SKM-1 (cell line): ENCODE results near the gene NFS1.
A peak's percentile ranks its signal among the peaks of the same experiment; 100 is the strongest.
"Not testable (repeated sequence)": the region's sequence is repeated elsewhere in the genome, so short reads cannot be mapped to it uniquely, and the experiment has no call there.

Experiments used
- DNase-seq: peaks from one replicate; lab custom pipeline; 2025; ENCODE audit not compliant: unreplicated experiment; lab: John Stamatoyannopoulos, UW

Gene NFS1

DNA sequence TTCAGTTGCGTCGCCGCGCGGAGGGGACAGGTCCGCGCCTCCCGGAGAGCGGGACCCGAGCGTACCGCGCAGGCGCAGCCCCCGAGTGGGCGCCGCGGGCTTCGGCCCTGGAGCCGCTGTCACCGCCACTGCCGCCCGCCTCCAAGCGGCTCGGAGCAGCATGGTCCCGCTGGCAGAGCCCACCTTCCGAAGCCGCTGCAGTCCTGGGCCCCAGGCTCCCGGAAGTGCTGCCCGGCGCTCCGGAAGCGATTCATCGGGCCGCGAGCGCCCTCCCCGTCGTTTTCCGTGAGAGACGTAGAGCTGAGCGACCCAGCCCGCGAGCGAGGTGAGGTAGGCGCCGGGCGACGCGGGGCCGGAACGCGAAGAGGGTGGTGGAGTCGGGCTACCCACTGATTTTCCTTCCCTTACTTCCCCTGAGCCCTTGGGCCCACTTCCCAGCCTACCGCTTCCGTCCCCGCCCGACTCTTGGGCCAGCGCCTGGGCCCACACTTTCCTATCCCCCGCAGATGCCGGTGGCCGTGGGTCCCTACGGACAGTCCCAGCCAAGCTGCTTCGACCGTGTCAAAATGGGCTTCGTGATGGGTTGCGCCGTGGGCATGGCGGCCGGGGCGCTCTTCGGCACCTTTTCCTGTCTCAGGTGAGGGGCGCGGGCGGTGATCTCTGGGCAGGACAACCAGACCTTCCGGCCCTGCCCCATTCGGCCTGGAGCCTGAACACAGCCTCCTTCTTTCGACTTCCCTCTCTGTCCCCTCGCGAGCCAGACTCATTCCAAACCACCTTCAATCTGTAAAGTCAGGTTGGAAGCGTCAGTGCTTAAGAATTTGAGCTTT, at the start of gene NFS1, which contains the start of gene ROMO1:
NFS1 (minus strand) TSS at position 226 of the 830 bp plus-strand sequence; CDS start at position 162, 64 bp downstream.
ROMO1 (plus strand) TSS at position 279 of the 830 bp plus-strand sequence; CDS start at position 507, 228 bp downstream.
- DNase-seq: peak; percentile 66

DNA sequence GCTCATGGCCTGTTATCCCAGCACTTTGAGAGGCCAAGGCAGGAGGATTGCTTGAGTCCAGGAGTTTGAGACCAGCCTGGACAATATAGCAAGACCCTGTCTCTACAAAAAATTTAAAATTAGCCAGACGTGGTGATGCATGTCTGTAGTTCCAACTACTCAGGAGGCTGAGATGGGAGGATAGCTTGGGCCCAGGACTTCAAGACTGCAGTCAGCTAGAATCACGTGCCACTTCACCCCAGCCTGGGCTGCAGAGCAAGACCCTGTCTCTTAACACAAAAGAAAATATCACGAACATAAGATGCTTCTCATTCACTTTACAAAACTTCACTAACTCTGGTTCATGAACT, 45.3 kb upstream of the NFS1 start:
- DNase-seq: not testable (repeated sequence)

GRCh38 chr20:35743693-35744491, 44.7 kb upstream of the NFS1 start:
- DNase-seq: no peak

DNA sequence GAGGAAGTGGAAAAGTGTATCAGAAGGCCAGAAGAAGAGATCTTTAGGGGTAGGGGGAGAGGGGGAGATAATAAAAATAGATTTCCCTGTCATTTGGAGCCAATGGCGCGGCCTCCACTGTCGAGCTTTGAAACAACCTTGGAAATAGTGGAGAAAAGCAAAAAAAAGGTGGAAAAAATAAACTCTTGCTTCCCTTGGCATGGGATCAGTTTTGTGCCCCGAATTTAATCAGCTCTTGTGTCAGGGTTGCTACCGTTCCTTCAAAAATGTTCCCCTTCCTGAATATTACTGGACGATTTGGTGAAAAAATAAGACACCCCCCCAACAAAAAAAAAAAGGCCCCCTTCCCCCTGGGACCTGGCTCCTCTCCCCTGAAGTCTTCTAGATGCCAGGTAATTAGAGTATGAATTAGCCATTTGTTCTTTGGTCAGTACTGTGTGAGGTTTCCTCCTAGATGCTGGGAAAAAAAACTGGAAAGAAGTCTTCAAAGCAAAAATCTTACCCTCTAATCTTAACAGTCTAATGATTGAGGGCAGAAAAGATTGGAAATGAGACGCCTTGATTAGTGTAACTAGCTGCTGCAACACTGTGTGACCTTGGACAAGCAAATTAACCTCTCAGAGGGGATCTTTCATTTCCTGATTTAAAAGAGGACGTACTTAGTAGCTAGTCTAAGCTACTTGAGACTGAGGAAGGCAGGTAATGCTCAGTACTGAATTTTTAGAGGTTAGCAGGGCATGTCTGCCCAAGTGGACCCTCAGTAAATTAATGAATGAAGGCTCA, 43.8 kb upstream of the NFS1 start:
- peak; percentile 58 for DNase-seq

DNA sequence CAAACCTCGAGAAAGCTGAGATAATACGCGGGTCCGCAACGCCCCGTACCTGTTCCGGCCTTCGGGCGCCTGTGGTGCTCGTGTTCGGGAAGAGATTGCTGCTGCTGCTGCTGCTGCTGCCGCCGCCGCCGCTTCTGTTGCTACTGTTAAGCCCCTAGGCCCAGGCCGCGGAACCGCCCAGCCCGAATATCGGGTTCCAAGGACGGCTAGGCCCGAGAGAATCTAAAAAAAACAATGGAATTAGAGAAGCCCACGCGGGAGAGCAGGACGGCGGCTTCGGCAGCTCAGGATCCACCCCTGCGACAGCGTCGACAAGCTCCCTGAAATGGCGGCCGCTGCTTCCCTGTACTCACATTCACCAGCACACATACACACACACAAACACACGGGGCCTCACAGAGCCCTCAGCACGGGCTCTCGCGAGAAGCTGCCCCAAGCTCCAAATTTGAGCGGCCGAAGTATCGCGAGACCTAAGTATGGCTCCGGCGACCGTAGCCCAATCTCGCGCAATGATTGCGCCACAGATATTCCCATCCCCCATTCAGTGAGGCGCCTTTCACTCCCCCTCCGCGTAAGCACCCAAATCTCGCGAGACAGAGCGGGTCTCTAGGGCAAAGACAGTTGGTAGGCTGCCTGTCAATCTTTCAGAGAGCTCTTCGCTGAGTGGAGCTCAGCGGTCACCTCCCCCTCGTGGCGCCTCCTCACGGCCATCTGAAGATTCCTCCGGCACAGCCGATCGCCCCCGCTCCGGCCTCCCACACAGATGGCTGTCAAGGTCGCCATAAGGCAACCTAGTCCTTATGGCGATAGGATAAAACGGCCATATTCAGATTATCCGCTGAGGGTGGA, 43.0 kb upstream of the NFS1 start, which contains the start of gene RBM39:
RBM39 (minus strand) TSS at position 369 of the 849 bp plus-strand sequence. CDS start 1,386 bp downstream, outside the sequence.
- peak; percentile 99 for DNase-seq

DNA sequence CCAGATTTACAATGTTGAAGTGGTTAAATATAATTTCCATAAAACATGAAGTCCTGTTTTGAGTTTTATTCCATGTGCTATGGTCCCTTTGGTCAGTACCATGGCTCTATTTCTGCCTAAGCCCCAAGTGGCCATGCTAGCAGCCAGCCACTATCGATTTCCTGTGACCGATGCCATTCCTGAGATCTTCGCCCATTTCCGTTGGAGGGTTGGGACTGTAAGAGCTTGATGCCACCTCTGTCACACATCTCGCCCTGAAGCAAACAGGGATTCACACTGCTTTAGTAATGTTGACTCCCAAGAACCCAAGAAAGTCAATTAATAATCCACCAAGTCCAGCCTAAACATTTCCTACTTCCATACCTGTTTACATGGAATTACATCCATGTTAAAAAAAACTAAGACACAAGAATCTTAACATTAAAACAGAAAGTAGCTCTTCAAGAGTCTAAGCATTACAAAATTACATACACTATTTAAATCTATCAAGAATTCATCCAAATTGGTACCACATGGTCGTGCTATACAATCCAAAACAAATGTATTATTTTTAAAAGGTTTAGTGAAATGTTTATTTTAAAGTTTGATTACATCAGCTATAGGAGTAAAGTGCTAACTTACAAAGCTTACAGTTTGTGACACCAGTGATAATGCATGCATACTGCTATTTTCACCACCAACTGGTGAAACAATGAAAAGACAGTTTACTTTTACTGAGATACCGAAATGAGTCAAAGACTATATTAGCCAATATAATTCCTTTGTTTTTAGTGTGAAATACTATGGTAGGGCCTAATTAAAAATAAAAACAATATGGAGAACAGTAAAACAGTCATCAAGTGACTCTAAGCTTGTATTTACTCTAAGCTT, 40.4 kb upstream of the NFS1 start:
- DNase-seq: peak; percentile 14

DNA sequence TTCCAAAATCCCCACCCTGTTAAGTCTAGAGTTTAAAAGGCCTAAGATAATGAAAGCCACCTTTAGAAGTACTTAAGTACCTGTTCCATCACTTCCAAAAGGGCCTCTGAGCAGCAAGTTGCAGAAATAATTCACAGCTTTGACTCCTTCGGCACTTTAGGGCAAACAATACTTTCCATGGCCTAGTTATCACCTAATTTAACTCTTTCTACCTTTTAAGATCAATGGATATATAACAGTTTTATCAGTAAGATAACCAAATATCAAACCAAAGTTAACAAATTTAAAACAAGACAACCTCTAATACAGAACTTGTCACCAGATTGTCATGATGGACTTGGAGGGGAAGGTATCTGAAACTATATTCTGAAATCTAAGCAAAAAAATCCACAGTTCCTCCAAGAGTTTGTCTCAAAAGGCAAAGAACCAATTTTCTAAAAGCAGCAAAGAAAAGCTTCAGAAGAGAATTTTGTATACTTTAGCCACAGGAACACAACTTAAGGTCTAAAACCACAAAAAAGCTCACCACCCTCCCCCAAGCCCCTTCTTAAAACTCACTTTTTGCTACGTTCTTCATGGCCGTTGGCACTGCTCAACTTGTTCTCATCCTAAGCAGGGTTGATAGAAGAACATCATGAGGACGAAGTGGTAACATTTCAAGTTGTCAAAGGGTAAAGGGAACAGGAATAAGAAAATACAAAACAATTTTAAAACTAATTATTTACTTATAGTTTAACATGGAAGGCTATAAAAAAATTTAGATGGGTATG, 39.4 kb upstream of the NFS1 start:
- DNase-seq: no peak

DNA sequence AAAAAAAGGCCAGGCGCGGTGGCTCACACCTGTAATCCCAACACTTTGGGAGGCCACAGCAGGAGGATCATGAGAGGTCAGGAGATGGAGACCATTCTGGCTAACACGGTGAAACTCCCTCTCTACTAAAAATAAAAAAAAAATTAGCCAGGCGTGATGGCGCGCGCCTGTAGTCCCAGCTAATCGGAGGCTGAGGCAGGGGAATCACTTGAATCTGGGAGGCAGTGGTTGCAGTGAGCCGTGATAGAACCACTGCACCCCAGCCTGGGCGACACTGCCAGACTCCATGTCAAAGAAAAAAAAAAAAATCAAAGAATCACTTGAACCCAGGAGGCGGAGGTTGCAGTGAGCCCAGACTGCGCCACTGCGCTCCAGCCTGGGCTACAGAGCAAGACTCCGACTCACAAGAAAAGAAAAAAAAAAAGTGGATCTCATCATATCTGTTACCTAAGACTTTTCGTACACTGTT, 38.7 kb upstream of the NFS1 start:
- no peak for DNase-seq

DNA sequence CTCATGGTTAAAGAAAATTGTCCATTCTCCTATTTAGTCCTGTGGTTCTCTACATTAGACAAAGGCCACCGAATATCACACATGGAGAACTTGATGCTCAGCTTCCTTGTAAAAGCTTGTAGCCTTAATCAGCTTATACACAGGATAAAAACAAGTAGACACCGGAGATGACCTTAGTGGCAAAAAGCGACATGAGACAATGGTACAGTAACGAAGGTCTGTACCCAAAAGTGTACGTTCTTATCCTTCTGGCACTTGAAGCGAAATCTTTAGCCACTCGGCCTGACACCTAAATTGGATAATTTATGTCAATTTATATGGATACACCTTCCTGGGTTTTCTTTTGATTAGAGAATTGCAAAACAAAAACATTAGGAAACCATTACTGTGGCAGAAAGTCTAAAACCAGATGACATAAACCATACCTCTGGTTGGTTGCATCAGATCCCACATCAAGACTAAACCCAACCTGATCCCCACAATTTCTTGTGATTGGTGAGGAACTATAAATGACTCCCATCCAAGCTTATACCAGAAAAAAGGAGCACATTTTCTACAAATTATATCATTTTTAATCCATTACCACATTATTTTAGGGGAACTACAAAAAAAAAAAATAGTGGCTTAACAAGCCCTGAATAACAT, 36.8 kb upstream of the NFS1 start:
- no peak for DNase-seq

GRCh38 chr20:35734777-35735649, 35.9 kb upstream of the NFS1 start:
- no peak for DNase-seq

DNA sequence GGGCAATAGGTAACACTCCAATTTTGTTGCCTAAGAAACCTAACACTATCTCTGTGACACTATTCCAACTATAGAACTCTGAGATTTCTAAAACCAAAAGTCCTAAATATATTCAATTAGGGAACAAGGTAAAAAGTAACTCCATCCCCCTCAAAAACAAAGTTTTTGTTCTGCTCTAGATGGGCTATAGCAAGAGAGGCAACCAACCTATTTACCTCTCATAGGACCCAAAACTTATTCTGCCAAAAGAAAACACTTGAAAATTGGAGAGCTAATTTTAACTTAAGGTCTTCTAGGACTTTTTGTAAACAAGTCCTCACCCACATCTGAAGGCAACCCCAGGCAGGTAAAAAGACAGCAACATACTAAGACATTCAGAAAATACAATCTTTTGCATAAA, 35.2 kb upstream of the NFS1 start:
- no peak for DNase-seq

DNA sequence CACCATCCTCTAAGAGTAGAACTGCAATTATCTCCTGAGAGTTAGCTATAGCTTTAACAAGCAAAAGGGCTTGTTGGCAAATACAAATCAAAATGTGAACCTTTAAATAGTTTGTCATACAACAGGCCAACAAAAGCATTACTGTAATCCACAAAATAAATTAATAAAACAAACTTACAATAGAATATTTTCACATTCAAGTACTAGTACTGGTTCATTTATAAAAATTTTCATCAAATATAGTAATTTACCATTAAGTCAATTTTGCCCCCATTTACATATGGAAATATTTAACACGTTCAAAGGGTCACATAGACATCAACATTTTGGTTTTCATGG, 33.5 kb upstream of the NFS1 start:
- DNase-seq: no peak

DNA sequence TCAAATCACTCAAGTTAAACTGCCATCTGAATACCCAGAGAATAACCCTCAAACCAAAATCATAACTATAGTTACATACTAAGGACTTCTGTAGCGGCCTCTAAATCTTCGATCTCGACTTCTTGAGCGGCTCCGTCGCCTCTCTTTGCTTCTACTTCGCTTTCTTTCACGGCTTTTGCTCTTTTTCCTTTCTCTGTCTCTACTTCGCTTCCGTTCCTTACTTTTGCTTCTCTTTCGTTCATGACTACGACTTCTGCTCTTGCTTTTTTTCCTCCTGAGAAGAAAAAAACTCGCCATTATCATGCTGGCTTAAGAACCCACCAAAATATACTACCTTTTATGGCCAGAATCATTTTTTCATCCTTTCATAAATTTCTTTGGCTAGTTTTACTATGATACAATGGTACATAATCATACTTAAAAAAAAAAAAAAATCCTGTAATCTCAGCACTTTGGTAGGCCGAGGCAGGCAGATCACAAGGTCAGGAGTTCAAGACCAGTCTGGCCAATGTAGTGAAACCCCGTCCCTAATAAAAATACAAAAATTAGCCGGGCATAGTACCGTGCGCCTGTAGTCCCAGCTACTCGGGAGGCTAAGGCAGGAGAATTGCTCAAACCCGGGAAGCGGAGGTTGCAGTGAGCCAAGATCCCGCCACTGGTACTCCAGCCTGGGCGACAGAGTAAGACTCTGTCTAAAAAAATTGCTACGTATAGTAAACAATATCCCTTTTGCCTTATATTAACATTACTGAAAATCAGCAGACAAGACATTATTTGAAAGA, 32.9 kb upstream of the NFS1 start:
- DNase-seq: no peak

DNA sequence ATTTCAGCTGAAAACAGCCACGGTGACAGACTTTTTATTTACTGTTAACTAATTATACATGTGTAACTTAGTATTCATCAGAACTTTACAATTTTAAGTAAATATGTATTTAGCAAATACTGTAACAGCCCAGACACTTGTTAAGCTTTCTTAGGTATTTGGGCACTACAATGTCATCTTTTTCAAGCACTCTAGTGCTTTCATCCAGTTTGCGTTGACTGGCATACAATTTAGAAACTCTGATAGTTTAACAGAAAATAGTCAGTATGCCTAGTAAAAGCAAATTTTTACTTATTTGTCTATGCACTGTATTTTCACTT, 32.3 kb upstream of the NFS1 start:
- no peak for DNase-seq

- no peak for DNase-seq
These were observed 31.7 kb upstream of the NFS1 start for GRCh38 chr20:35730583-35731468.
